Measurements from ENCODE around the gene LPP. TPM values are rescaled to one million over a fixed set of nuclear protein-coding genes. Genes with fewer than 3 reads are reported as not detected.

The LPP gene
- total and polyA plus RNA-seq, 2 of the 4 experiments (the other 2 are of a cell fraction): 16.0 to 130 TPM

GRCh38 chr3:188680605-188681004 lies 526.6 kb downstream of the LPP start:
- Histone ChIP-seq H2BK120ac (ENCODE audit: low read depth, low read length) (no peak overlapping the region), H4K91ac (ENCODE audit: insufficient read depth, low read depth, low read length) (no peak overlapping the region), H3K27ac (ENCODE audit: insufficient read depth, low read length) (no peak overlapping the region; the same call in 1 of the 2 replicates), H3K4me2 (ENCODE audit: low read depth, low read length) (no peak overlapping the region; the same call in 1 of the 2 replicates), H3K36me3 (ENCODE audit: control insufficient read depth, insufficient read depth, low read length) (no peaks in the 10 kb centered on the region), H4K5ac (ENCODE audit: low read depth, low read length) (no peak overlapping the region), H3K23ac (ENCODE audit: low read depth, low read length) (no peak overlapping the region), H3K14ac (replicated peaks; ENCODE audit: low read depth, low read length) (no peak overlapping the region), H2BK15ac (ENCODE audit: low read depth, low read length) (no peak overlapping the region), H3K18ac (ENCODE audit: low read depth, low read length) (no peak overlapping the region), H3K4me3 (ENCODE audit: insufficient read depth, low read depth, low read length) (no peak overlapping the region), H2BK20ac (ENCODE audit: low read depth, low read length) (no peak overlapping the region), H3K79me1 (ENCODE audit: low read depth in 1 of 2, low read length in 2 of 2) (peaks cover 41 to 79% of the 10 kb centered on the region in 2 experiments), H2BK5ac (ENCODE audit: low read depth, low read length, poor library complexity, severe bottlenecking) (peak overlapping the region; percentile 12), H3K9me1 (ENCODE audit: insufficient read depth, low read length) (peaks cover 8% of the 10 kb centered on the region), H3K9ac (ENCODE audit: low read depth, low read length) (no peak overlapping the region), H2AK5ac (ENCODE audit: low read depth, low read length) (no peak overlapping the region), H3K4ac (ENCODE audit: low read depth, low read length) (no peak overlapping the region), H2AFZ (replicated peaks; ENCODE audit: low read length, poor library complexity) (no peak overlapping the region), H3K4me1 (ENCODE audit: control insufficient read depth, insufficient read depth, low read length) (peaks cover 16% of the 10 kb centered on the region), H3K9me3 (ENCODE audit: control insufficient read depth, insufficient read depth, low read length) (no peaks in the 10 kb centered on the region), H3K56ac (ENCODE audit: extremely low read depth, insufficient read depth, low read length) (no peak overlapping the region), H4K20me1 (ENCODE audit: insufficient read depth, low read length) (peaks cover 22% of the 10 kb centered on the region; the same call in 1 of the 2 replicates), H4K8ac (ENCODE audit: low read depth in 2 of 2, low read length in 2 of 2) (no peak overlapping the region), H3K27me3 (ENCODE audit: control insufficient read depth, insufficient read depth, low read length) (no peaks in the 10 kb centered on the region), H2AK9ac (replicated peaks; ENCODE audit: low read depth, low read length, poor library complexity) (no peak overlapping the region)
- ATAC-seq (ENCODE audit: low read depth) (no peak), DNase-seq (no peak)
- POLR2A ChIA-PET (ENCODE audit: unreplicated experiment): interaction anchor here (0.6 kb wide), 1 partner anchor 156 kb away, joined by 5 read pairs; no protein-coding TSS in a partner anchor
- no CpG with 5 or more reads among the region's 3 CpGs for WGBS, 2 experiments (ENCODE audit: extremely low coverage in 2 of 2, insufficient read length in 1 of 2)
- dilution Hi-C loops (cut with HindIII; ENCODE audit: low sequenced_read_pairs, unreplicated experiment): no loop called here
- no TSS peak for BruUV-seq (replicated peaks)
- CTCF ChIA-PET: interaction anchor here (0.6 kb wide), 1 partner anchor 474 kb away, joined by 4 read pairs; no protein-coding TSS in a partner anchor
- no peak for TF ChIP-seq CHD1 (IDR thresholded peaks at IDR 0.05; ENCODE audit: low read depth, low read length)
- no peak for TF ChIP-seq USF2 (IDR thresholded peaks at IDR 0.05; ENCODE audit: low read depth, low read length)
- no peak for TF ChIP-seq RCOR1 (IDR thresholded peaks at IDR 0.05; ENCODE audit: insufficient replicate concordance, low read length)
- TF ChIP-seq RAD21 (IDR thresholded peaks at IDR 0.05; ENCODE audit: low read length): no peak
- no peak for TF ChIP-seq ELK1 (IDR thresholded peaks at IDR 0.05; ENCODE audit: borderline replicate concordance, low read depth, low read length)
- TF ChIP-seq MAZ (IDR thresholded peaks at IDR 0.05; ENCODE audit: borderline replicate concordance, low read depth, low read length): no peak
- intact Hi-C loops (cut with micrococcal nuclease): loop anchor here (10.0 kb wide), 2 partner anchors 274 to 464 kb away; no protein-coding TSS in a partner anchor
- in situ Hi-C loops (cut with MboI; ENCODE audit: low sequenced_read_pairs): loop anchor here (25.0 kb wide), 1 partner anchor 943 kb away; the partner anchor contains the start of gene BCL6
